Stimulated activated CD4-positive, alpha-beta T cell treated with anti-CD3 and anti-CD28 coated beads, Interleukin-15, amount 100 ng/mL, for 24 hours (primary cell): ENCODE measurements around the gene PDK4.
"Not testable (repeated sequence)": the region's sequence is repeated elsewhere in the genome, so short reads cannot be mapped to it uniquely, and the experiment has no call there.

Source experiments
- DNase-seq: peaks from one replicate; pipeline ENCODE4 v3.0.0-alpha.2; 2020

Gene PDK4

GRCh38 chr7:95596198-95597063 is at the start of gene PDK4:
Gene PDK4 (minus strand): TSS chr7:95596516. CDS start chr7:95596293, 223 bp downstream.
- peak; percentile 1 for DNase-seq

- DNase-seq: no peak
Observed at GRCh38 chr7:95642173-95642572, 45.9 kb upstream of the PDK4 start.

GRCh38 chr7:95636140-95636940 is 40.0 kb upstream of the PDK4 start:
- DNase-seq: no peak

- no peak for DNase-seq
Observed at GRCh38 chr7:95632609-95633008, 36.3 kb upstream of the PDK4 start.

GRCh38 chr7:95631527-95631926 is 35.2 kb upstream of the PDK4 start:
- no peak for DNase-seq

- no peak for DNase-seq
Observed at GRCh38 chr7:95630702-95631458, 34.6 kb upstream of the PDK4 start.

GRCh38 chr7:95628831-95629439 is 32.6 kb upstream of the PDK4 start:
- DNase-seq: no peak

GRCh38 chr7:95623788-95624187 is 27.5 kb upstream of the PDK4 start:
- DNase-seq: no peak

- DNase-seq: no peak
Observed at GRCh38 chr7:95622859-95623258, 26.5 kb upstream of the PDK4 start.

GRCh38 chr7:95622001-95622549 is 25.8 kb upstream of the PDK4 start:
- DNase-seq: no peak

GRCh38 chr7:95621404-95621803 is 25.1 kb upstream of the PDK4 start:
- no peak for DNase-seq

- no peak for DNase-seq
Observed at GRCh38 chr7:95620631-95621030, 24.3 kb upstream of the PDK4 start.

- DNase-seq: no peak
Observed at GRCh38 chr7:95619921-95620320, 23.6 kb upstream of the PDK4 start.

- DNase-seq: no peak
Observed at GRCh38 chr7:95619517-95619916, 23.2 kb upstream of the PDK4 start.

- no peak for DNase-seq
Observed at GRCh38 chr7:95614442-95614940, 18.2 kb upstream of the PDK4 start.

- DNase-seq: no peak
Observed at GRCh38 chr7:95611224-95611623, 14.9 kb upstream of the PDK4 start.

GRCh38 chr7:95609277-95609971 is 13.1 kb upstream of the PDK4 start:
- DNase-seq: no peak

- no peak for DNase-seq
Observed at GRCh38 chr7:95608359-95609173, 12.2 kb upstream of the PDK4 start.

- no peak for DNase-seq
Observed at GRCh38 chr7:95607561-95607960, 11.2 kb upstream of the PDK4 start.

GRCh38 chr7:95605275-95605674 is 9.0 kb upstream of the PDK4 start:
- no peak for DNase-seq

- DNase-seq: not testable (repeated sequence)
Observed at GRCh38 chr7:95604811-95605210, 8.5 kb upstream of the PDK4 start.
